Natural killer cell (primary cell): Measurements from ENCODE around the gene SART1. TPM values are rescaled to one million over a fixed set of nuclear protein-coding genes. Genes with fewer than 3 reads are reported as not detected.
A peak's percentile ranks its signal among the peaks of the same experiment; 100 is the strongest.

Experiments used
- ATAC-seq, 3 donors: fragments of 150-1000 bp in 2 of 3; fragments of 200-7000 bp in 1 of 3; cut with Tn5 transposase; 1 replicate in 1 of 3; 2 replicates in 2 of 3; pipeline ENCODE4 v1.10.0; 2021; ENCODE audit warnings: mild to moderate bottlenecking in 2 of 3, moderate library complexity in 2 of 3
- DNase-seq, 2 donors: peaks; one replicate each; pipeline versions ENCODE4 v3.0.0 to v3.0.0-alpha.2; 2013 to 2021; ENCODE audit warnings: mixed read lengths in 1 of 2
- H3K27ac ChIP-seq: one replicate; pipeline ENCODE4 v1.5.1; 2013; ENCODE audit warnings: mild to moderate bottlenecking, low read length
- H3K27me3 ChIP-seq: one replicate; pipeline ENCODE4 v1.6.1; 2013; ENCODE audit warnings: low read length; ENCODE audit not compliant: control insufficient read depth, insufficient read depth
- H3K36me3 ChIP-seq: one replicate; pipeline ENCODE4 v1.6.1; 2013; ENCODE audit warnings: low read length; ENCODE audit not compliant: control insufficient read depth, insufficient read depth
- H3K4me1 ChIP-seq: one replicate; pipeline ENCODE4 v1.6.1; 2013; ENCODE audit warnings: low read length; ENCODE audit not compliant: control insufficient read depth, insufficient read depth
- H3K4me3 ChIP-seq: one replicate; pipeline ENCODE4 v1.5.1; 2013; ENCODE audit warnings: low read length
- H3K9me3 ChIP-seq: one replicate; pipeline ENCODE4 v1.6.1; 2013; ENCODE audit warnings: low read length; ENCODE audit not compliant: control insufficient read depth, insufficient read depth
- H3K27ac Mint-ChIP-seq, 2 donors: one replicate each; pipeline ENCODE4 v1.8.0; 2022; ENCODE audit warnings: mild to moderate bottlenecking in 2 of 2, mixed read lengths in 2 of 2, moderate library complexity in 1 of 2
- H3K27me3 Mint-ChIP-seq, 2 donors: one replicate each; pipeline ENCODE4 v1.8.0; 2022; ENCODE audit warnings: low read depth in 2 of 2, mixed read lengths in 2 of 2
- H3K36me3 Mint-ChIP-seq: one replicate; pipeline ENCODE4 v1.8.0; 2022; ENCODE audit warnings: mixed read lengths
- H3K4me1 Mint-ChIP-seq, 2 donors: one replicate each; pipeline ENCODE4 v1.8.0; 2022; ENCODE audit warnings: mixed read lengths in 2 of 2
- H3K4me3 Mint-ChIP-seq: one replicate; pipeline ENCODE4 v1.8.0; 2022; ENCODE audit warnings: mild to moderate bottlenecking, moderate library complexity, mixed read lengths
- H3K9me3 Mint-ChIP-seq, 2 donors: one replicate each; pipeline ENCODE4 v1.8.0; 2022; ENCODE audit warnings: mixed read lengths in 2 of 2
- WGBS: methylation state at CpG from one replicate; pipeline ENCODE4 v1.1.7; 2013; ENCODE audit warnings: missing lambda C conversion rate; ENCODE audit not compliant: insufficient coverage; 5-methylcytosine and 5-hydroxymethylcytosine counted together
- intact Hi-C: fragments of 100-400 bp; cut with micrococcal nuclease; formaldehyde crosslinking; loops from one replicate; pipeline ENCODE4 v1.14.2; 2022
- total RNA-seq, 4 donors: library from RNA; stranded (reverse); fragments of 120-200 nt in 1 of 4; gene quantifications; one replicate each; pipeline versions ENCODE4 v1.2.3 to v1.2.4, GENCODE V29; 2013 to 2022
- TF ChIP-seq, protein P1 (sequence below): fragments of 200-600 bp; IDR thresholded peaks from one replicate; pipeline ENCODE4 v1.8.0; 2022; ENCODE audit warnings: antibody characterized with exemption

SART1 gene
- total RNA-seq, 3 donors from 2014 or later (not counting 1 experiment from before 2014, with no cell fraction given), result 103 to 123 (median 115) TPM

GRCh38 chr11:65962141-65962564 is 619 bp downstream of the SART1 start:
- intact Hi-C loops, result loop anchor here (5.0 kb wide), 1 partner anchor 70 kb away; the partner anchor contains the start of gene CCDC85B
- peaks cover 33% of the 10 kb centered on the region for H3K4me1 ChIP-seq
- peak overlapping the region; percentile 99 for H3K4me3 Mint-ChIP-seq
- TF ChIP-seq, protein P1, sequence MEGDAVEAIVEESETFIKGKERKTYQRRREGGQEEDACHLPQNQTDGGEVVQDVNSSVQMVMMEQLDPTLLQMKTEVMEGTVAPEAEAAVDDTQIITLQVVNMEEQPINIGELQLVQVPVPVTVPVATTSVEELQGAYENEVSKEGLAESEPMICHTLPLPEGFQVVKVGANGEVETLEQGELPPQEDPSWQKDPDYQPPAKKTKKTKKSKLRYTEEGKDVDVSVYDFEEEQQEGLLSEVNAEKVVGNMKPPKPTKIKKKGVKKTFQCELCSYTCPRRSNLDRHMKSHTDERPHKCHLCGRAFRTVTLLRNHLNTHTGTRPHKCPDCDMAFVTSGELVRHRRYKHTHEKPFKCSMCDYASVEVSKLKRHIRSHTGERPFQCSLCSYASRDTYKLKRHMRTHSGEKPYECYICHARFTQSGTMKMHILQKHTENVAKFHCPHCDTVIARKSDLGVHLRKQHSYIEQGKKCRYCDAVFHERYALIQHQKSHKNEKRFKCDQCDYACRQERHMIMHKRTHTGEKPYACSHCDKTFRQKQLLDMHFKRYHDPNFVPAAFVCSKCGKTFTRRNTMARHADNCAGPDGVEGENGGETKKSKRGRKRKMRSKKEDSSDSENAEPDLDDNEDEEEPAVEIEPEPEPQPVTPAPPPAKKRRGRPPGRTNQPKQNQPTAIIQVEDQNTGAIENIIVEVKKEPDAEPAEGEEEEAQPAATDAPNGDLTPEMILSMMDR, result no peak
- peak overlapping the region; percentile 75 for H3K4me3 ChIP-seq
- H3K27me3 ChIP-seq, result no peaks in the 10 kb centered on the region
- H3K4me1 Mint-ChIP-seq, result peaks cover 24 to 40% of the 10 kb centered on the region in 2 donors
- no peaks in the 10 kb centered on the region for H3K36me3 Mint-ChIP-seq
- peaks cover 35% of the 10 kb centered on the region for H3K36me3 ChIP-seq
- DNase-seq, result peak in 1 of 2 donors; percentile 78
- ATAC-seq, result no peak
- H3K9me3 ChIP-seq, result no peaks in the 10 kb centered on the region
- H3K27ac ChIP-seq, result peak overlapping the region; percentile 59
- H3K9me3 Mint-ChIP-seq, result no peaks in the 10 kb centered on the region
- peak overlapping the region; percentile 96 to 98 for H3K27ac Mint-ChIP-seq
- no peaks in the 10 kb centered on the region for H3K27me3 Mint-ChIP-seq
- 6% methylated on average over 13 of the region's 13 CpGs for WGBS

- Histone ChIP-seq H3K9me3 (no peaks in the 10 kb centered on the region), H3K36me3 (peaks cover 60% of the 10 kb centered on the region), H3K27ac (no peak overlapping the region), H3K4me1 (peaks cover 28% of the 10 kb centered on the region), H3K4me3 (no peak overlapping the region), H3K27me3 (no peaks in the 10 kb centered on the region)
- no peak overlapping the region for H3K27ac Mint-ChIP-seq
- no peaks in the 10 kb centered on the region for H3K36me3 Mint-ChIP-seq
- ATAC-seq, result no peak
- DNase-seq, result no peak
- TF ChIP-seq, protein P1, result no peak
- H3K4me1 Mint-ChIP-seq, result peaks cover 24 to 52% of the 10 kb centered on the region in 2 donors
- no peaks in the 10 kb centered on the region for H3K27me3 Mint-ChIP-seq
- 98% methylated on average over 10 of the region's 10 CpGs for WGBS
- intact Hi-C loops, result loop anchor here (5.0 kb wide), 1 partner anchor 73 kb away; the partner anchor contains the start of gene CCDC85B
- no peak overlapping the region for H3K4me3 Mint-ChIP-seq
- no peaks in the 10 kb centered on the region for H3K9me3 Mint-ChIP-seq
These were observed 3.4 kb downstream of the SART1 start for GRCh38 chr11:65964906-65965305.

DNA sequence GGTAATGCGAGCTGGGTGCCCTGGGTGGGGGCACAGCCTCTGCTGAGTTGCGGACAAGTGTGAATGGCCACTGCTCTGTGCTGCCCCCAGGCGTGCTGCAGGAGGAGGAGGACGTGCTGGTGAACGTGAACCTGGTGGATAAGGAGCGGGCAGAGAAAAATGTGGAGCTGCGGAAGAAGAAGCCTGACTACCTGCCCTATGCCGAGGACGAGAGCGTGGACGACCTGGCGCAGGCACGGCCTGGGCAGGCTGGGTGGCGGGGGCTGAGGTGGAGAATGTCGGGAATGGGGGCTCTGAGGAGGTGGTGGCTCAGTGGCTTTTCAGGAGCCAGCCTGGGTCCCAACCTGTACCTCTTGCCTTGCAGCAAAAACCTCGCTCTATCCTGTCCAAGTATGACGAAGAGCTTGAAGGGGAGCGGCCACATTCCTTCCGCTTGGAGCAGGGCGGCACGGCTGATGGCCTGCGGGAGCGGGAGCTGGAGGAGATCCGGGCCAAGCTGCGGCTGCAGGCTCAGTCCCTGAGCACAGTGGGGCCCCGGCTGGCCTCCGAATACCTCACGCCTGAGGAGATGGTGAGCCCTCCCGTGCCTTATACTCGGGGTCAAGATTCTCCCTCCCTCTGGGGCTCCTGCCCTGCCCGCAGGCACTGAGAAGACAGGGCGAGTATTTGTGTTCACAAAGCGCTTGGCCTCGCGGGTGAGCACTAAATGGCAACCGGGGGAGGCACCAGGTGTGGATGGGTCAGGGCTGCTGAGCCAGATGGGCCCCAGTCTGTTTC is 4.6 kb downstream of the SART1 start:
- H3K27ac ChIP-seq, result no peak overlapping the region
- DNase-seq, result no peak
- H3K4me1 Mint-ChIP-seq, result peaks cover 25 to 56% of the 10 kb centered on the region in 2 donors
- no peaks in the 10 kb centered on the region for H3K27me3 ChIP-seq
- no peak for ATAC-seq
- peaks cover 21% of the 10 kb centered on the region for H3K4me1 ChIP-seq
- no peaks in the 10 kb centered on the region for H3K27me3 Mint-ChIP-seq
- H3K36me3 ChIP-seq, result peaks cover 67% of the 10 kb centered on the region
- H3K4me3 ChIP-seq, result no peak overlapping the region
- H3K9me3 Mint-ChIP-seq, result no peaks in the 10 kb centered on the region
- H3K9me3 ChIP-seq, result no peaks in the 10 kb centered on the region
- H3K36me3 Mint-ChIP-seq, result no peaks in the 10 kb centered on the region
- intact Hi-C loops, result no loop called here
- no peak overlapping the region for H3K4me3 Mint-ChIP-seq
- TF ChIP-seq, protein P1, result no peak
- H3K27ac Mint-ChIP-seq, result no peak overlapping the region
- WGBS, result 98% methylated on average over 36 of the region's 36 CpGs
